ENCODE results near the gene ELP4. TPM values are rescaled to one million over a fixed set of nuclear protein-coding genes. Genes with fewer than 3 reads are reported as not detected.

ELP4 gene
- total and polyA plus RNA-seq, 2 donors from 2014 or later, result 20.3 to 26.2 TPM

DNA sequence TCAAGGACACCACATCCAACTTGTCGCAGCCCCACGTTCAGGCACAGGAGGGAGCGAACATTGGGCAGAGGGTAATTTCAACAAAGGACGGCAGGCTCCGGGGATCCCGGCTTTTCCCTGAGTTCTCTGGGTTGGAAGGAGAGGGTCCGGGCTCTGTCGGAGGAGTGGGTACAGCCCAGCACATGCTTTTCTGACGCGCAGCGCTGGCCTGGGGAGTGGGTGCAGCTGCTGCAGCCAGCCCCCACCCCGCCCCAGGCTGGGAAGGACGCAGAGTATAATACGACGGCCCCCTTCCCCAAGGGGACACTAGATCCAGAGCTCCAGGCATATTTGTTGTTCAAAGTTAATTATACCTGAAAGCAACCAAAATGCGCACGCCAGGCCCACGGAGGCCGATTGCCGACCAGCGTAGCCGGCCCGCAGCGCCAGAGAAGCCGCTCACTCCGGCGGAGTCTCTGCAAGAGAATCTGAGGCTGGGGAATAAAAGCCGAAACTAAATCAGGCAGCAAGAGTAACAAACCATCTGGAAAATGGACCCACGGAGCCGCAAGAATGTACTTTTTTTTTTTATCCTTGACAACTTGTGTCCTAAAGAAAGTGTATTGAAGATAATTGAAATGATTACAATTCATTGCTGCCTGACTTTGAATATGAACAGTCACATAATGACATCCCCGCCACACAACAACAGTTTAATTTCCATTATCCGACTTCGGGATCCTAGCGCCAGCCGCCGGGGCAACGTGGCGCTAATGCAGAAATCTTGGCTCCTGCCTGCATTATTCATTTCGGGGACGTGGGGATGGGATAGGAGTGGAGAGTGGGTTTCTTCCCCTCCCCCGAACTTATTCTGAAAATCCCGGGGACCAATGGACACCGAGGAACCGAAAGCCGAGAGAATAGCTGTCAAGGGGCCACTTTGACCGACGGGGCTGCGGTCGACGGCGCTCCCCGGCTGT is 315.6 kb downstream of the ELP4 start:
- H3K4me1 ChIP-seq (ENCODE audit: control insufficient read depth in 2 of 3, insufficient read depth in 2 of 3, low read depth in 1 of 3, low read length in 3 of 3), result no peaks in the 10 kb centered on the region

DNA sequence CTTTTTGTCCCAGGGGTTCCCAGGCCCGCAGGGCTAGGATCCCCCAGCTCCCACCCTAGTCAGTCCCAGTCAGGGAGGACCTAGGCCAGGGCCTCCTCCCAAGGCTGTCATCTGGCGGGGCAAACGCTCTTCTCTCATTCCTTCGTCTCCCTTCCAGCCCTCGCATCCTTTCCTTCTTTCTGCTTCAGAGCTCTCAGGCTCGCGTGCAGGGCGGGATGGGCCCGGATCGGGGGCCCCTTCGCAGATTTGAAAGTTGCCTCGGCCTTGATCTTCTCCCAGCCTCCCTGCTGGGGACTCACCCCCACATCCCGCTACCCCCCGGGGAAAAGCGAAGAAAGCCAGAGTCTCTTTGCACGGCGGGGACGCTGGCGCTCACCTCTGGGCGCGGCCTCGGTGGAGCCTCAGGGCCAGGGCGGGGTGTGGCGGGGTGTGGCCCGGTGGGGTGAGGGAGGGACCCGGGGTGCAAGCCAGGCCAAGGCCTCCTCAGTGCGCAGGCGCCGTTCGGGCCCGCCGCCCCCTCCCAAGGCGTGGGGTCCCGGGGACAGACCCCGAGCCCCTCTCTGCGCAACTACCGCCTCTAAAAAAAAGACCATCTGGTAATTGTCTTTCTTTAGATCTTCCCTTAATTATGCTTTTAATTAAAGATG is 316.4 kb downstream of the ELP4 start:
- intact Hi-C loops (cut with DNase I), result no loop called here
- Histone ChIP-seq H3K27ac (ENCODE audit: low read depth in 2 of 2, low read length in 2 of 2) (no peak overlapping the region), H3K9me3 (ENCODE audit: control insufficient read depth in 2 of 3, insufficient read depth in 1 of 3, low read length in 3 of 3) (no peaks in the 10 kb centered on the region), H3K27me3 (ENCODE audit: control insufficient read depth, insufficient read depth, low read length) (peaks cover 87% of the 10 kb centered on the region), H3K36me3 (ENCODE audit: control insufficient read depth in 2 of 3, insufficient read depth in 3 of 3, low read length in 3 of 3) (no peaks in the 10 kb centered on the region), H3K4me1 (ENCODE audit: control insufficient read depth in 2 of 3, insufficient read depth in 2 of 3, low read depth in 1 of 3, low read length in 3 of 3) (no peaks in the 10 kb centered on the region), H3K9ac (ENCODE audit: low read length in 3 of 3) (no peak overlapping the region), H3K4me3 (ENCODE audit: low read length in 3 of 3) (no peak overlapping the region)
- FAIRE-seq, result no peak
- TF ChIP-seq, protein P1, sequence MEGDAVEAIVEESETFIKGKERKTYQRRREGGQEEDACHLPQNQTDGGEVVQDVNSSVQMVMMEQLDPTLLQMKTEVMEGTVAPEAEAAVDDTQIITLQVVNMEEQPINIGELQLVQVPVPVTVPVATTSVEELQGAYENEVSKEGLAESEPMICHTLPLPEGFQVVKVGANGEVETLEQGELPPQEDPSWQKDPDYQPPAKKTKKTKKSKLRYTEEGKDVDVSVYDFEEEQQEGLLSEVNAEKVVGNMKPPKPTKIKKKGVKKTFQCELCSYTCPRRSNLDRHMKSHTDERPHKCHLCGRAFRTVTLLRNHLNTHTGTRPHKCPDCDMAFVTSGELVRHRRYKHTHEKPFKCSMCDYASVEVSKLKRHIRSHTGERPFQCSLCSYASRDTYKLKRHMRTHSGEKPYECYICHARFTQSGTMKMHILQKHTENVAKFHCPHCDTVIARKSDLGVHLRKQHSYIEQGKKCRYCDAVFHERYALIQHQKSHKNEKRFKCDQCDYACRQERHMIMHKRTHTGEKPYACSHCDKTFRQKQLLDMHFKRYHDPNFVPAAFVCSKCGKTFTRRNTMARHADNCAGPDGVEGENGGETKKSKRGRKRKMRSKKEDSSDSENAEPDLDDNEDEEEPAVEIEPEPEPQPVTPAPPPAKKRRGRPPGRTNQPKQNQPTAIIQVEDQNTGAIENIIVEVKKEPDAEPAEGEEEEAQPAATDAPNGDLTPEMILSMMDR (IDR thresholded peaks at IDR 0.05; ENCODE audit: borderline replicate concordance, extremely low read depth, insufficient read depth), result no peak
- DNase-seq, result peak in 4 of 5 donors; percentile 7 to 66 (median 30)

More for the DNA sequence above, 315.6 kb downstream of the ELP4 start:
- peak in 3 of 5 donors; percentile 12 to 37 (median 21) for DNase-seq
- Histone ChIP-seq H3K4me3 (ENCODE audit: low read length in 3 of 3) (no peak overlapping the region), H3K9me3 (ENCODE audit: control insufficient read depth in 2 of 3, insufficient read depth in 1 of 3, low read length in 3 of 3) (no peaks in the 10 kb centered on the region), H3K27ac (ENCODE audit: low read depth in 2 of 2, low read length in 2 of 2) (no peak overlapping the region), H3K36me3 (ENCODE audit: control insufficient read depth in 2 of 3, insufficient read depth in 3 of 3, low read length in 3 of 3) (no peaks in the 10 kb centered on the region), H3K27me3 (ENCODE audit: control insufficient read depth, insufficient read depth, low read length) (peaks cover 91% of the 10 kb centered on the region), H3K9ac (ENCODE audit: low read length in 3 of 3) (no peak overlapping the region)
- intact Hi-C loops (cut with DNase I), result no loop called here
- no peak for FAIRE-seq
- TF ChIP-seq, protein P1 (IDR thresholded peaks at IDR 0.05; ENCODE audit: borderline replicate concordance, extremely low read depth, insufficient read depth), result no peak

DNA sequence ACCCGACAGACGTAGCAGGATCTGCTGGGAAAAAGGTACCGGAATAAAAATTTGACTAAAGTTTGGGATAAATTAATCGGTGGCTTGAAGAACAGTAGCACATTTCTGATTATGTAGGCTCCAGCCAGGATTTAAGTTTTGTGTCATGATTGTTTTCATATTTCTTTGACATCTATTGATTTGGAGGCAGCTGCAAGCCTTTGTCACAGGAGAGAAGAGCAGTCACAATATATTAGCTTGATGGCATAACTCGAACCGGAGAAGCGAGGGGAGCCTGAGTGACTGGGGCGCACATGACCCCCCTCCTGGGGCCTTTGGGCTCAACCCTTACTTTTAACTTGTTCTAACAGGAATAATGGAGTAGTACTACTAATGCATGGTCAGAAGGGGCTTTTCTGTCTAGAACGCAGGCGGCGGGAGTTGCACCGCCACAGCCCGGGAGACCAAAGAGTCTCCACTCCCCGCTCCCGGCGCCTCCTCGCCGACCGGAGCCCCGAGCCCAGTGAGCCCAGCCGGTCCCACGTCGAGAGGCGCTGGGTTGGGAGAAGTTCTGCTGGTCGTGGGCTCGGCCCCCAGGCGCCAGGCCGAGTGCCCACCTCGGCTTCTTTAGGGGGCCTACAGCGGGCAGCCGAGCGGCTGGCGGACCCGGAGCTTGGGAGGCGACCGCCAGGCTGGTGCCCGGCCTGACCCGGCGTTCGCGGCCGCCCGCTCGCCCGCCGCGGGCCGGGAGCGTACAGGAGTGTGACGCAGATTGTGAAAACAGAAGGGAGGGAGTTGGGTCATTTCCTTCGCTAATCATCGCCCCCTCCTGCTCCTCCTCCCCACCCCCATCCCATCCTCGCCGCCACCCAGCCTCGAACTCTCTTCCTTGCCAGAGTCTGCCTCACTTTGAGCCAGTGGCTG is 317.2 kb downstream of the ELP4 start:
- H3K9me3 ChIP-seq (ENCODE audit: control insufficient read depth in 2 of 3, insufficient read depth in 1 of 3, low read length in 3 of 3), result no peaks in the 10 kb centered on the region
- FAIRE-seq (no peak), DNase-seq (peak in 3 of 5 donors; percentile 18 to 42 (median 18))
- H3K27ac ChIP-seq (ENCODE audit: low read depth in 2 of 2, low read length in 2 of 2), result no peak overlapping the region
- H3K9ac ChIP-seq (ENCODE audit: low read length in 3 of 3), result no peak overlapping the region
- no peaks in the 10 kb centered on the region for H3K36me3 ChIP-seq (ENCODE audit: control insufficient read depth in 2 of 3, insufficient read depth in 3 of 3, low read length in 3 of 3)
- intact Hi-C loops (cut with DNase I), result no loop called here
- TF ChIP-seq, protein P1 (IDR thresholded peaks at IDR 0.05; ENCODE audit: borderline replicate concordance, extremely low read depth, insufficient read depth), result no peak
- peaks cover 85% of the 10 kb centered on the region for H3K27me3 ChIP-seq (ENCODE audit: control insufficient read depth, insufficient read depth, low read length)
- H3K4me1 ChIP-seq (ENCODE audit: control insufficient read depth in 2 of 3, insufficient read depth in 2 of 3, low read depth in 1 of 3, low read length in 3 of 3), result no peaks in the 10 kb centered on the region
- no peak overlapping the region for H3K4me3 ChIP-seq (ENCODE audit: low read length in 3 of 3)

Data from kidney (tissue), 14 donors.